IMR-90 (cell line): ENCODE data around the gene SPOUT1. TPM values are rescaled to one million over a fixed set of nuclear protein-coding genes. Genes with fewer than 3 reads are reported as not detected.

Experiments used
- ATAC-seq: fragments of 200-7000 bp; cut with Tn5 transposase; 2 replicates; pipeline ENCODE4 v1.9.1; 2020; ENCODE audit warnings: low read depth, mild to moderate bottlenecking, moderate library complexity
- BruUV-seq: library from RNA; stranded (reverse); fragments of 400-500 nt; replicated peaks from 2 replicates; lab custom pipeline; 2021; lab: Mats Ljungman, UMichigan
- CTCF ChIA-PET: fragments of 300-600 bp; formaldehyde crosslinking; extraction: SDS; loops from one replicate; lab custom pipeline; 2021; ENCODE audit warnings: antibody characterized with exemption; lab: Yijun Ruan, JAX
- POLR2A ChIA-PET: fragments of 300-600 bp; sonication (Branson Sonifier 250); formaldehyde crosslinking; loops from one replicate; lab custom pipeline; 2022; ENCODE audit warnings: antibody characterized with exemption; ENCODE audit not compliant: unreplicated experiment; lab: Charles Lee
- DNase-seq: peaks from one replicate; pipeline ENCODE4 v3.0.0; 2013
- H2AFZ ChIP-seq: replicated peaks from 2 replicates; pipeline ENCODE3; 2013; ENCODE audit warnings: low read length, mild to moderate bottlenecking; ENCODE audit not compliant: poor library complexity
- H2AK5ac ChIP-seq: 2 replicates; pipeline ENCODE4 v1.6.1; 2013; ENCODE audit warnings: low read depth, low read length, inconsistent platforms
- H2AK9ac ChIP-seq: replicated peaks from 2 replicates; pipeline ENCODE3; 2013; ENCODE audit warnings: mild to moderate bottlenecking, low read depth, low read length, moderate library complexity; ENCODE audit not compliant: poor library complexity
- H2BK120ac ChIP-seq: 2 replicates; pipeline ENCODE4 v1.6.1; 2013; ENCODE audit warnings: low read depth, low read length, inconsistent platforms
- H2BK15ac ChIP-seq: 3 replicates; pipeline ENCODE4 v1.6.1; 2013; ENCODE audit warnings: low read depth, low read length, inconsistent platforms
- H2BK20ac ChIP-seq: 2 replicates; pipeline ENCODE4 v1.6.1; 2013; ENCODE audit warnings: low read depth, mild to moderate bottlenecking, inconsistent platforms, low read length, moderate library complexity
- H2BK5ac ChIP-seq: 2 replicates; pipeline ENCODE4 v1.6.1; 2013; ENCODE audit warnings: mild to moderate bottlenecking, low read depth, low read length, inconsistent platforms; ENCODE audit not compliant: poor library complexity, severe bottlenecking
- H3K14ac ChIP-seq: replicated peaks from 2 replicates; pipeline ENCODE4 v1.6.1; 2013; ENCODE audit warnings: low read depth, low read length, inconsistent platforms
- H3K18ac ChIP-seq: 2 replicates; pipeline ENCODE4 v1.6.1; 2013; ENCODE audit warnings: low read depth, low read length, control low read depth
- H3K23ac ChIP-seq: 2 replicates; pipeline ENCODE4 v1.6.1; 2013; ENCODE audit warnings: low read depth, low read length, inconsistent platforms
- H3K27ac ChIP-seq: 2 replicates; pipeline ENCODE4 v1.5.1; 2013; ENCODE audit warnings: mild to moderate bottlenecking, control low read depth, low read length; ENCODE audit not compliant: insufficient read depth
- H3K27me3 ChIP-seq: 2 replicates; pipeline ENCODE4 v1.6.1; 2013; ENCODE audit warnings: low read length; ENCODE audit not compliant: control insufficient read depth, insufficient read depth
- H3K36me3 ChIP-seq: 2 replicates; pipeline ENCODE4 v1.6.1; 2013; ENCODE audit warnings: low read length, mixed read lengths; ENCODE audit not compliant: control insufficient read depth, insufficient read depth
- H3K4ac ChIP-seq: 2 replicates; pipeline ENCODE4 v1.6.1; 2013; ENCODE audit warnings: low read depth, low read length, inconsistent platforms
- H3K4me1 ChIP-seq: 2 replicates; pipeline ENCODE4 v1.6.1; 2013; ENCODE audit warnings: low read length, mixed read lengths; ENCODE audit not compliant: control insufficient read depth, insufficient read depth
- H3K4me2 ChIP-seq: 2 replicates; pipeline ENCODE4 v1.6.1; 2013; ENCODE audit warnings: low read depth, mild to moderate bottlenecking, control low read depth, low read length, moderate library complexity
- H3K4me3 ChIP-seq: 2 replicates; pipeline ENCODE4 v1.5.1; 2013; ENCODE audit warnings: low read depth, mild to moderate bottlenecking, control low read depth, low read length, moderate library complexity; ENCODE audit not compliant: insufficient read depth
- H3K56ac ChIP-seq: 2 replicates; pipeline ENCODE4 v1.6.1; 2013; ENCODE audit warnings: low read length, inconsistent platforms; ENCODE audit not compliant: insufficient read depth; ENCODE audit errors: extremely low read depth
- H3K79me1 ChIP-seq, 2 experiments: 2 replicates each; pipeline ENCODE4 v1.6.1; 2013; ENCODE audit warnings: low read length in 2 of 2, inconsistent platforms in 1 of 2, low read depth in 1 of 2
- H3K9ac ChIP-seq: 2 replicates; pipeline ENCODE4 v1.6.1; 2013; ENCODE audit warnings: low read depth, low read length, control low read depth
- H3K9me1 ChIP-seq: 2 replicates; pipeline ENCODE4 v1.6.1; 2013; ENCODE audit warnings: low read length, inconsistent platforms; ENCODE audit not compliant: insufficient read depth
- H3K9me3 ChIP-seq: 2 replicates; pipeline ENCODE4 v1.6.1; 2013; ENCODE audit warnings: low read length; ENCODE audit not compliant: control insufficient read depth, insufficient read depth
- H4K20me1 ChIP-seq: 2 replicates; pipeline ENCODE4 v1.6.1; 2013; ENCODE audit warnings: low read length, inconsistent platforms; ENCODE audit not compliant: insufficient read depth
- H4K5ac ChIP-seq: 2 replicates; pipeline ENCODE4 v1.6.1; 2013; ENCODE audit warnings: mild to moderate bottlenecking, low read depth, low read length, control low read depth
- H4K8ac ChIP-seq, 2 experiments: 2 replicates each; pipeline ENCODE4 v1.6.1; 2013; ENCODE audit warnings: low read depth in 2 of 2, low read length in 2 of 2, control low read depth in 1 of 2, inconsistent platforms in 1 of 2
- H4K91ac ChIP-seq: 2 replicates; pipeline ENCODE4 v1.6.1; 2013; ENCODE audit warnings: low read depth, low read length, inconsistent platforms; ENCODE audit not compliant: insufficient read depth
- BHLHE40 ChIP-seq: fragments of 150-350 bp; IDR thresholded peaks from 2 replicates; pipeline ENCODE4 v1.6.1; 2016; ENCODE audit warnings: mild to moderate bottlenecking, low read depth, low read length
- CTCF ChIP-seq: conservative IDR thresholded peaks from 2 replicates; pipeline ENCODE4 v1.5.1; 2012; ENCODE audit warnings: mild to moderate bottlenecking, low read depth, low read length, improper control_type of control experiment
- ELK1 ChIP-seq: fragments of 150-350 bp; IDR thresholded peaks from 2 replicates; pipeline ENCODE4 v1.6.1; 2016; ENCODE audit warnings: low read depth, mild to moderate bottlenecking, low read length, moderate library complexity, borderline replicate concordance
- FOS ChIP-seq: fragments of 150-350 bp; IDR thresholded peaks from 2 replicates; pipeline ENCODE4 v1.6.1; 2016; ENCODE audit warnings: low read depth, low read length
- MAZ ChIP-seq: IDR thresholded peaks from 2 replicates; pipeline ENCODE4 v1.6.1; 2012; ENCODE audit warnings: low read depth, mild to moderate bottlenecking, low read length, improper control_type of control experiment, moderate library complexity, borderline replicate concordance
- MXI1 ChIP-seq: IDR thresholded peaks from 2 replicates; pipeline ENCODE4 v1.6.1; 2012; ENCODE audit warnings: low read depth, mild to moderate bottlenecking, low read length, moderate library complexity, borderline replicate concordance
- NFE2L2 ChIP-seq: fragments of 150-350 bp; IDR thresholded peaks from 2 replicates; pipeline ENCODE4 v1.6.1; 2016; ENCODE audit warnings: low read depth, mild to moderate bottlenecking, low read length
- POLR2A ChIP-seq: IDR thresholded peaks from 2 replicates; pipeline ENCODE4 v1.6.1; 2012; ENCODE audit warnings: mild to moderate bottlenecking, low read depth, low read length
- RAD21 ChIP-seq: IDR thresholded peaks from 2 replicates; pipeline ENCODE4 v1.6.1; 2012; ENCODE audit warnings: low read length, improper control_type of control experiment
- RCOR1 ChIP-seq: IDR thresholded peaks from 2 replicates; pipeline ENCODE4 v1.6.1; 2012; ENCODE audit warnings: mild to moderate bottlenecking, low read length, improper control_type of control experiment; ENCODE audit not compliant: insufficient replicate concordance
- RFX5 ChIP-seq: IDR thresholded peaks from 2 replicates; pipeline ENCODE4 v1.8.0; 2012; ENCODE audit warnings: low read depth, mild to moderate bottlenecking, low read length, moderate library complexity
- SMC3 ChIP-seq: fragments of 150-350 bp; IDR thresholded peaks from 2 replicates; pipeline ENCODE4 v1.6.1; 2016; ENCODE audit warnings: low read depth, mild to moderate bottlenecking, antibody characterized with exemption, low read length, moderate library complexity
- USF2 ChIP-seq: fragments of 150-350 bp; IDR thresholded peaks from 2 replicates; pipeline ENCODE4 v1.6.1; 2017; ENCODE audit warnings: mild to moderate bottlenecking, antibody characterized with exemption, low read length, low read depth
- WGBS, 2 experiments: methylation state at CpG; one replicate each; pipeline versions ENCODE4 v1.1.5 to v1.1.7; 2013; ENCODE audit warnings: missing lambda C conversion rate in 2 of 2; ENCODE audit not compliant: insufficient read length in 1 of 2; ENCODE audit errors: extremely low coverage in 2 of 2; 5-methylcytosine and 5-hydroxymethylcytosine counted together
- dilution Hi-C: fragments of 300-500 bp; cut with HindIII; formaldehyde crosslinking; loops from one replicate; pipeline ENCODE4 v1.14.3; 2018; ENCODE audit warnings: low sequenced_read_pairs; ENCODE audit not compliant: unreplicated experiment
- in situ Hi-C: fragments of 300-500 bp; cut with MboI; formaldehyde crosslinking; loops from 3 replicates; pipeline ENCODE4 v1.14.3; 2019; ENCODE audit warnings: low sequenced_read_pairs, inconsistent platforms, mixed read lengths
- intact Hi-C: fragments of 100-400 bp; cut with micrococcal nuclease; formaldehyde crosslinking; loops from 2 replicates; pipeline ENCODE4 v1.10.0; 2022
- polyA plus RNA-seq, 3 experiments: library from polyadenylated mRNA; depleted of rRNA; stranded (reverse); fragments of >200 nt; gene quantifications; 2 replicates each; pipeline ENCODE4 v1.2.3, GENCODE V29; 2012; ENCODE audit warnings: low replicate concordance in 1 of 3
- total RNA-seq: library from RNA; depleted of rRNA; stranded (reverse); fragments of >200 nt; gene quantifications from 2 replicates; pipeline ENCODE4 v1.2.3, GENCODE V29; 2012

SPOUT1 gene
- total and polyA plus RNA-seq, 2 of the 4 experiments (the other 2 are of a cell fraction), result 17.9 to 27.8 TPM

- Histone ChIP-seq H2AK9ac (peak overlapping the region; percentile 99), H3K9me3 (no peaks in the 10 kb centered on the region), H4K5ac (no peak overlapping the region), H3K36me3 (peaks cover 26% of the 10 kb centered on the region), H3K4me2 (peak overlapping the region; percentile 98), H3K9me1 (no peaks in the 10 kb centered on the region; the same call in 1 of the 2 replicates), H3K14ac (peak overlapping the region; percentile 38), H2BK15ac (no peak overlapping the region), H2AFZ (peak overlapping the region; percentile 100), H2AK5ac (peak overlapping the region; percentile 85; the same call in 1 of the 2 replicates), H3K56ac (no peak overlapping the region; the same call in 1 of the 2 replicates), H2BK20ac (no peak overlapping the region), H3K27ac (peak overlapping the region; percentile 84), H4K8ac (peak overlapping the region; percentile 88 to 100; a peak in 2 of 4 replicates), H3K9ac (peak overlapping the region; percentile 92), H3K4me1 (peaks cover 6% of the 10 kb centered on the region), H2BK120ac (no peak overlapping the region), H3K4me3 (peak overlapping the region; percentile 81), H3K18ac (no peak overlapping the region), H2BK5ac (peak overlapping the region; percentile 79), H4K91ac (no peak overlapping the region; the same call in 1 of the 2 replicates), H4K20me1 (0 out of 2 replicates have a peak, but pooled peaks cover 5% of the 10 kb centered on the region), H3K23ac (peak overlapping the region; percentile 81), H3K27me3 (no peaks in the 10 kb centered on the region), H3K4ac (peak overlapping the region; percentile 85), H3K79me1 (peaks cover 13 to 37% of the 10 kb centered on the region in 2 experiments)
- DNase-seq, result no peak
- TF ChIP-seq ELK1 (no peak), MXI1 (no peak), SMC3 (no peak), RFX5 (no peak), BHLHE40 (no peak), USF2 (no peak), MAZ (no peak), FOS (no peak), RCOR1 (no peak), NFE2L2 (no peak), CTCF (no peak), RAD21 (no peak), POLR2A (no peak)
- no TSS peak for BruUV-seq
- ChIA-PET POLR2A (interaction anchor here (0.7 kb wide), 1 partner anchor 9 kb away, joined by 3 read pairs; no protein-coding TSS in a partner anchor), CTCF (interaction anchor here (1.5 kb wide), 1 partner anchor 31 kb away, joined by 8 read pairs; the partner anchor contains the start of gene ENDOG)
- peak; percentile 36 for ATAC-seq
- WGBS, 2 experiments, result no CpG with 5 or more reads among the region's 7 CpGs
- dilution Hi-C loops, result no loop called here
- in situ Hi-C loops, result no loop called here
- intact Hi-C loops, result loop anchor here (2.0 kb wide), 1 partner anchor 17 kb away; the partner anchor contains the start of gene ZER1
Observed at GRCh38 chr9:128787659-128788058, 41.9 kb downstream of the SPOUT1 start.
